Heart left ventricle (tissue), 16 donors: ENCODE data around the gene CNTF. TPM values are rescaled to one million over a fixed set of nuclear protein-coding genes. Genes with fewer than 3 reads are reported as not detected.

Source experiments
- ATAC-seq, 4 donors: fragments of 200-7000 bp; cut with Tn5 transposase; one replicate each; pipeline ENCODE4 v1.9.1; 2020 to 2022; ENCODE audit warnings: moderate library complexity in 4 of 4, mild to moderate bottlenecking in 3 of 4, moderate number of reproducible peaks in 1 of 4
- DNase-seq, 5 donors: peaks; one replicate each; pipeline ENCODE4 v3.0.0-alpha.2; 2020
- H3K27ac ChIP-seq, 12 donors: fragments of 200-600 bp; sonication (generic) in 4 of 12; one replicate each; pipeline versions ENCODE4 v1.5.0 to v1.8.0; 2016 to 2022; ENCODE audit warnings: mild to moderate bottlenecking in 2 of 12
- H3K27me3 ChIP-seq, 9 donors: fragments of 200-600 bp; sonication (generic) in 2 of 9; one replicate each; pipeline versions ENCODE4 v1.5.1 to v1.8.0; 2016 to 2022; ENCODE audit warnings: mild to moderate bottlenecking in 3 of 9
- H3K36me3 ChIP-seq, 9 donors: fragments of 200-600 bp; sonication (generic) in 2 of 9; one replicate each; pipeline versions ENCODE4 v1.5.0 to v1.8.0; 2018 to 2022; ENCODE audit warnings: mild to moderate bottlenecking in 2 of 9
- H3K4me1 ChIP-seq, 12 donors: fragments of 200-600 bp; sonication (generic) in 4 of 12; one replicate each; pipeline versions ENCODE4 v1.5.0 to v1.8.0; 2016 to 2022; ENCODE audit warnings: mild to moderate bottlenecking in 3 of 12
- H3K4me3 ChIP-seq, 12 donors: fragments of 200-600 bp; sonication (generic) in 4 of 12; one replicate each; pipeline versions ENCODE4 v1.5.0 to v1.8.0; 2017 to 2022; ENCODE audit warnings: mild to moderate bottlenecking in 9 of 12, moderate library complexity in 4 of 12
- H3K9me3 ChIP-seq, 12 donors: fragments of 200-600 bp; sonication (generic) in 4 of 12; one replicate each; pipeline versions ENCODE4 v1.5.0 to v1.8.0; 2016 to 2022; ENCODE audit warnings: mild to moderate bottlenecking in 1 of 12
- CTCF ChIP-seq, 12 donors: fragments of 200-600 bp; sonication (generic) in 4 of 12; IDR thresholded peaks; one replicate each; pipeline versions ENCODE4 v1.5.0 to v1.8.0; 2018 to 2022; ENCODE audit warnings: antibody characterized with exemption in 12 of 12, mild to moderate bottlenecking in 5 of 12
- POLR2A ChIP-seq, 2 donors: fragments of 450-650 bp; IDR thresholded peaks; one replicate each; pipeline ENCODE4 v1.6.1; 2017; ENCODE audit warnings: antibody characterized with exemption in 2 of 2, mild to moderate bottlenecking in 2 of 2, moderate library complexity in 2 of 2
- WGBS, 4 donors: extraction: QIAGEN DNeasy Blood & Tissue Kit in 2 of 4; methylation state at CpG; one replicate each; pipeline versions ENCODE4 v1.1.5 to v1.1.7; 2013 to 2018; 5-methylcytosine and 5-hydroxymethylcytosine counted together
- intact Hi-C, 10 donors: fragments of 100-400 bp; cut with DNase I; formaldehyde crosslinking; loops; one replicate each; pipeline versions ENCODE4 v1.11.1 to v1.14.2; 2022
- polyA plus RNA-seq, 2 donors: library from polyadenylated mRNA; stranded (reverse); fragments of 200-250 nt; gene quantifications; one replicate each; pipeline ENCODE4 v1.2.3, GENCODE V29; 2013
- total RNA-seq, 9 donors: library from RNA; depleted of rRNA in 2 of 9; stranded (reverse); fragments of >200 nt in 2 of 9; fragmentation: NEBNext Ultra II Directional in 3 of 9; extraction: Animal tissue kit (Norgen Biotek cat#: 25700) in 3 of 9; gene quantifications; one replicate each; pipeline versions ENCODE4 v1.1.0 to v1.2.4, GENCODE V29; 2016 to 2023
- donor health status: ischemic (EF 13 %, LVEDD 7.1; RV severe dilation, severe dysfunction).
- donor health status: healthy with polysubstance abuse.
- donor health status: DM: no; HTN: yes; CAD: no.
- donor health status: DM: no; HTN: no; CAD: no.
- donor health status: ischemic (EF 25% LVEDD 6.9; RV normal size, moderate dysfunction).
- donor health status: ischemic (EF 25% LVEDD 5.7; RV mildly dilated, moderate dysfunction).
- donor health status: healthy.
- donor health status: DM: yes; HTN: yes; CAD: no.
- donor health status: ischemic (EF 35%, LVEDD 5.7; RV mildly dilated, moderate dysfunction).
- donor health status: nonischemic (EF 11% LVEDD 7.7; RV severe dilation, severe dysfunction).
- donor health status: DM: yes; HTN: yes; CAD: no.
- donor health status: PGD.
- donor health status: ischemic (EF 29% LVEDD 5.4; RV normal size, mild dysfunction).
- donor health status: nonischemic (EF 23%, LVEDD 6.1; RV moderate dilation, normal function).

CNTF gene
- total and polyA plus RNA-seq, 11 donors = 0.19 to 1.5 (median 0.96) TPM

DNA sequence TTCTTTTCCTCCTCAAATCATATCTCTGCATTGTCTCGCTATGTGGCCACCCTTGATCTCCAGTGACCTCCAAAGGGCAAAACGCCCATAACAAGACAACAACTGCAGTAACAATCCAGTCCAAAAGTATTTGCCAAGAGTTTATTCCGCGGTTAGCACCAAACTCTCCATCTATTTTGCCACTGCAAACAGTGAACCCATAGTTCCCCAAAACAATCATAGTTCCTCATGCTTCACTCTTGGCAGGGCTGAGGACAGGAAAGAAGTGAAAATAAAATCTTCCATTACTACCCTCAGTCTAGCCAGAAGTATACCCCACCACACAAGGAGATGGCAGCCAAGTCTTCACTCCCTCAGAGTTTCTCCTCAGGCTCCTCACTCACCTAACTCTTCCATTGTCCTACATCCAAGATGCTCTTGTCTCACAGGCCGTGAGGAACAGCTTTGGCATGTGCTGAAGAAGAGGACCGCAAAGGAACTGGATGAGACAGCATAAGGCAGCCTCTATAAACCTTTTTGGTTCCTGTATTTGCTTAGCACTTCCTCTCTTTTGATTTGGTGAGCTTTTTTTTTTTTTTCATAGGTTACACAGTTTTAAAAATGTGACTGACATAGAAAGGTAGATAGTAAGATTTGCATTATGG is 47.0 kb upstream of the CNTF start, which contains the start of gene LPXN:
TSS of gene LPXN (minus strand) at position 480 of the 644 bp plus-strand sequence. CDS start at position 396, 84 bp downstream.
- DNase-seq (no peak), ATAC-seq (no peak)
- WGBS, 4 donors = 73 to 77% (median 75%) methylated on average over 6 of the region's 6 CpGs
- Histone ChIP-seq H3K4me1 (peaks cover 4 to 64% (median 33%) of the 10 kb centered on the region in 12 donors), H3K36me3 (peaks cover 0 to 3% (median under 1%) of the 10 kb centered on the region in 9 donors), H3K27me3 (no peaks in the 10 kb centered on the region), H3K9me3 (no peaks in the 10 kb centered on the region), H3K27ac (peak within 1 kb of the TSS in 8 of 12 donors; percentile 7 to 100 (median 99)), H3K4me3 (peak within 1 kb of the TSS in 7 of 12 donors; percentile 0 to 95 (median 90))
- TF ChIP-seq CTCF (IDR thresholded peaks at IDR 0.05) (no peak), POLR2A (IDR thresholded peaks at IDR 0.05) (no peak)
- intact Hi-C loops = loop anchor here in 9 of 10 donors (2.0 to 10.0 kb wide), 11 partner anchors 42 to 1251 kb away; partner anchors contain the start of genes CNTF (in 1 of the 9), FAM111A (in 1 of the 9), MED19 (in 1 of the 9) and TMX2 (in 1 of the 9)

DNA sequence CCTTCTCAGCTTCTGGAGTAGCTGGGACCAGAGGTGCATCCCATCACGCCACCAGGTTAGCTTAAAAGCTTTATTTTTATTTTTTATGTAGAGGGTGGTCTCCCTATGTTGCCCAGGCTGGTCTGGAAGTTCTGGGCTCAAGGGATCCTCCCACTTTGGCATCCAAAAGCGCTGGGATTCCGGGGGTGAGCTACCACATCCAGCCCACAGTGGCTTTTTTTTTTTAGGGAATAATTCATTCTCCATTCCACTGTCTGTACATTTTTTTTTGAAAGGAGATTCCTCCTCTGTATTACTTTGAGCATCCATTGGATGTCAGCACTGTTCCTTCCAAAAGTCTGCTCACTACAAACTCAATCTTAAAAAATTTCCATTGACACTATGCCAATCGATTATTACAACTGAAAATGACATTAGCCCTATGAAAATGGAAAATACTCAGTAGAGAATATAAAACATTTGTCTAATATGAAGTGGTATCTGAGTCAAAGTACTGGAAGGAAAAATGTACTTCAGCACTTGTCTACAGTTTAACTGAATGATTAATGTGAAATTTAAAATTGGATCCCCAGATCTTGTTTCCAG is 45.5 kb upstream of the CNTF start:
- DNase-seq = no peak
- TF ChIP-seq POLR2A (IDR thresholded peaks at IDR 0.05) = no peak
- peak in 11 of 12 donors; percentile 34 to 62 (median 45) for TF ChIP-seq CTCF (IDR thresholded peaks at IDR 0.05)
- Histone ChIP-seq H3K27ac (peak overlapping the region; percentile 98 to 100 (median 99)), H3K4me3 (peak overlapping the region; percentile 78 to 100 (median 90)), H3K36me3 (no peaks in the 10 kb centered on the region), H3K27me3 (no peaks in the 10 kb centered on the region), H3K4me1 (peaks cover 5 to 76% (median 47%) of the 10 kb centered on the region in 12 donors), H3K9me3 (no peaks in the 10 kb centered on the region)
- 39 to 53% (median 43%) methylated on average over 4 of the region's 4 CpGs for WGBS, 4 donors
- no peak for ATAC-seq
- intact Hi-C loops = loop anchor here in 9 of 10 donors (1.0 to 10.0 kb wide), 12 partner anchors 40 to 1252 kb away; partner anchors contain the start of genes CNTF (in 1 of the 9), FAM111A (in 1 of the 9), MED19 (in 1 of the 9) and TMX2 (in 1 of the 9)

DNA sequence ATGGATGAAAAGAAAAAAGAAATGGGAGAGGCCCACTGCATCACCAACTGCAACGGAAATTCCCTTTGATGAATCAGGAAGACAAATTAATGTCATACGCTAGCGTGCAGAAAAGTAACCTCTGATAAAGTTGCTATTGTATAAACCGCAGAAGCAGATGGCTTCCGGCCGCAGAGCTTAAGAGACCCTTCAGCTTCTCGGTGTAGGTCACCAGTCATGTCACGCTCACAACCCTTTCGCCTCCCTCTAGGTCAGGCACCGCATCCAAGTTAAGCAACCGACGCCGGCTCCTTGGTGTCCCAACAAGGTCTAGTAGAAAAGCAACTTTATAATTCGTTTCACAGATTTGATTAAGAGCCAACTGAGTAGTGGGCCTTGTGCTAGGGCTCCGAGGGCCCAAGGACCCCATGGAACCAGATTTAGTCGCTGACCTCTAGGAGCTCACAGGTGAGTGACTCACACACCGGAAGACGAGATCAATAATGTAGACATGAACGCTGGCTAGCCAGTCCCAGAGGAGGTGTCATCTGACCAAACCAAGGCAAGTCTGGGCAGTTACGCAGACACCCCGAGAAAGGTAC is 44.8 kb upstream of the CNTF start:
- ATAC-seq (peak in 1 of 4 donors; percentile 2), DNase-seq (peak; percentile 49 to 68 (median 62))
- Histone ChIP-seq H3K27ac (peak overlapping the region; percentile 98 to 100 (median 99)), H3K27me3 (no peaks in the 10 kb centered on the region), H3K4me3 (peak overlapping the region; percentile 78 to 100 (median 90)), H3K36me3 (no peaks in the 10 kb centered on the region), H3K4me1 (peaks cover 5 to 76% (median 51%) of the 10 kb centered on the region in 12 donors), H3K9me3 (no peaks in the 10 kb centered on the region)
- WGBS, 4 donors = 0 to 1% (median 0%) methylated on average over 21 of the region's 21 CpGs
- intact Hi-C loops = loop anchor here in 9 of 10 donors (1.0 to 10.0 kb wide), 13 partner anchors 40 to 1253 kb away; partner anchors contain the start of genes CNTF (in 1 of the 9), FAM111A (in 1 of the 9), MED19 (in 1 of the 9) and TMX2 (in 1 of the 9)
- TF ChIP-seq CTCF (IDR thresholded peaks at IDR 0.05) (no peak), POLR2A (IDR thresholded peaks at IDR 0.05) (no peak)
